A172 (cell line): ENCODE data around the gene ADGRA1. TPM values are rescaled to one million over a fixed set of nuclear protein-coding genes. Genes with fewer than 3 reads are reported as not detected.

Experiments used
- DNase-seq: peaks from one replicate; pipeline ENCODE4 v3.0.0-alpha.2; 2015; ENCODE audit warnings: low spot score
- total RNA-seq: library from RNA; depleted of rRNA; stranded (reverse); fragments of >200 nt; shearing (Covaris generic); gene quantifications from 2 replicates; pipeline ENCODE4 v1.2.3, GENCODE V29; 2014; rRNA removed

ADGRA1 gene
- total RNA-seq, 1 experiment from 2014 or later = 0.43 TPM

GRCh38 chr10:133177380-133178157 lies 89.8 kb downstream of the ADGRA1 start:
- DNase-seq = no peak

- DNase-seq = no peak
These were observed 90.8 kb downstream of the ADGRA1 start for GRCh38 chr10:133178357-133179127.

- DNase-seq = no peak
These were observed 91.4 kb downstream of the ADGRA1 start for GRCh38 chr10:133179128-133179520.

- no peak for DNase-seq
These were observed 91.9 kb downstream of the ADGRA1 start for GRCh38 chr10:133179651-133180050.

GRCh38 chr10:133180192-133180964 lies 92.7 kb downstream of the ADGRA1 start:
- DNase-seq = no peak

- DNase-seq = no peak
These were observed 93.4 kb downstream of the ADGRA1 start for GRCh38 chr10:133180965-133181639.

Other genes with a start within 250 kb of the ADGRA1 start
- 1.4 and 4.3 TPM in 2 replicates for gene CFAP46, start 145.4 kb upstream of the ADGRA1 start, total RNA-seq
- gene KNDC1, start 72.3 kb downstream of the ADGRA1 start, total RNA-seq = 2.2 and 3.2 TPM in 2 replicates
- gene UTF1, start 142.3 kb downstream of the ADGRA1 start, total RNA-seq = not detected in 2 replicates
- gene VENTX, start 149.9 kb downstream of the ADGRA1 start, total RNA-seq = not detected in 2 replicates
- 0.31 and 0.93 TPM in 2 replicates for gene ADAM8, start 188.9 kb downstream of the ADGRA1 start, total RNA-seq
- 29.3 and 35.9 TPM in 2 replicates for gene TUBGCP2, start 220.9 kb downstream of the ADGRA1 start, total RNA-seq
- gene ZNF511, start 221.0 kb downstream of the ADGRA1 start, total RNA-seq = 13.4 and 26.6 TPM in 2 replicates
- gene CALY, start 249.0 kb downstream of the ADGRA1 start, total RNA-seq = not detected in 2 replicates